GM23248 (cell line): Measurements from ENCODE around the gene CLCN7. TPM values are rescaled to one million over a fixed set of nuclear protein-coding genes. Genes with fewer than 3 reads are reported as not detected.

ENCODE experiments used
- DNase-seq: peaks from one replicate; pipeline ENCODE4 v3.0.0-alpha.2; 2015
- H2AFZ ChIP-seq: fragments of 200-600 bp; sonication (generic); 2 replicates; pipeline ENCODE4 v1.6.1; 2016; ENCODE audit warnings: antibody characterized with exemption
- H3F3A ChIP-seq: fragments of 200-600 bp; sonication (generic); 2 replicates; pipeline ENCODE4 v1.6.1; 2016; ENCODE audit warnings: mild to moderate bottlenecking, antibody characterized with exemption, mixed run types; ENCODE audit not compliant: insufficient read depth
- H3K27ac ChIP-seq: fragments of 200-600 bp; sonication (generic); 2 replicates; pipeline ENCODE4 v1.5.1; 2016; ENCODE audit warnings: mild to moderate bottlenecking
- H3K27me3 ChIP-seq: fragments of 200-600 bp; sonication (generic); replicated peaks from 2 replicates; pipeline ENCODE4 v1.6.1; 2016; ENCODE audit warnings: mild to moderate bottlenecking; ENCODE audit not compliant: insufficient read depth
- H3K36me3 ChIP-seq: fragments of 200-600 bp; sonication (generic); 2 replicates; pipeline ENCODE4 v1.6.1; 2016; ENCODE audit warnings: low read depth, mild to moderate bottlenecking
- H3K4me1 ChIP-seq: fragments of 200-600 bp; sonication (generic); 2 replicates; pipeline ENCODE4 v1.6.1; 2016; ENCODE audit warnings: mild to moderate bottlenecking; ENCODE audit not compliant: insufficient read depth
- H3K4me2 ChIP-seq: fragments of 200-600 bp; sonication (generic); one replicate; pipeline ENCODE4 v1.6.1; 2016; ENCODE audit warnings: mild to moderate bottlenecking; ENCODE audit not compliant: unreplicated experiment
- H3K4me3 ChIP-seq: fragments of 200-600 bp; sonication (generic); 2 replicates; pipeline ENCODE4 v1.5.1; 2016; ENCODE audit warnings: mild to moderate bottlenecking
- H3K79me2 ChIP-seq: fragments of 200-600 bp; sonication (generic); 2 replicates; pipeline ENCODE4 v1.6.1; 2016; ENCODE audit warnings: mild to moderate bottlenecking; ENCODE audit not compliant: insufficient read depth
- H3K9ac ChIP-seq: fragments of 200-600 bp; sonication (generic); 2 replicates; pipeline ENCODE4 v1.6.1; 2016; ENCODE audit warnings: mild to moderate bottlenecking
- H3K9me2 ChIP-seq: fragments of 200-600 bp; sonication (generic); 2 replicates; pipeline ENCODE4 v1.6.1; 2016; ENCODE audit warnings: mixed run types, mild to moderate bottlenecking, moderate library complexity; ENCODE audit not compliant: insufficient read depth
- H3K9me3 ChIP-seq: fragments of 200-600 bp; sonication (generic); one replicate; pipeline ENCODE4 v1.6.1; 2017; ENCODE audit warnings: low read depth
- H4K20me1 ChIP-seq: fragments of 200-600 bp; sonication (generic); 2 replicates; pipeline ENCODE4 v1.6.0; 2016; ENCODE audit not compliant: insufficient read depth
- EZH2 ChIP-seq: fragments of 200-600 bp; sonication (generic); IDR thresholded peaks from 2 replicates; pipeline ENCODE4 v1.6.1; 2018; ENCODE audit warnings: antibody characterized with exemption, mild to moderate bottlenecking; ENCODE audit not compliant: insufficient read depth, poor library complexity, severe bottlenecking
- EZH2phosphoT487 ChIP-seq: fragments of 200-600 bp; sonication (generic); IDR thresholded peaks from 2 replicates; pipeline ENCODE4 v1.6.1; 2018; ENCODE audit warnings: antibody characterized with exemption, moderate library complexity, mild to moderate bottlenecking, low read depth; ENCODE audit not compliant: insufficient read depth
- WGBS, 2 experiments: methylation state at CpG; one replicate each; pipeline ENCODE4 v1.1.6; 2015 to 2017; ENCODE audit warnings: low lambda C conversion rate in 2 of 2, low coverage in 1 of 2; ENCODE audit errors: missing lambda C conversion rate in 2 of 2; 5-methylcytosine and 5-hydroxymethylcytosine counted together
- in situ Hi-C: fragments of 300-500 bp; cut with MboI; formaldehyde crosslinking; loops from 2 replicates; pipeline ENCODE4 v1.15.0; 2020
- polyA plus RNA-seq: library from polyadenylated mRNA; unstranded; fragments of >200 nt; fragmentation: Nextera tagmentation; extraction: Ambion mirVana; gene quantifications from 2 replicates; pipeline ENCODE4 v1.2.1, GENCODE V29; 2016
- total RNA-seq: library from RNA; depleted of rRNA; stranded (reverse); fragments of >200 nt; shearing (Covaris generic); gene quantifications from 2 replicates; pipeline ENCODE4 v1.2.3, GENCODE V29; 2014

Gene CLCN7
- total and polyA plus RNA-seq, 2 experiments from 2014 or later, result 33.6 to 39.3 TPM

DNA sequence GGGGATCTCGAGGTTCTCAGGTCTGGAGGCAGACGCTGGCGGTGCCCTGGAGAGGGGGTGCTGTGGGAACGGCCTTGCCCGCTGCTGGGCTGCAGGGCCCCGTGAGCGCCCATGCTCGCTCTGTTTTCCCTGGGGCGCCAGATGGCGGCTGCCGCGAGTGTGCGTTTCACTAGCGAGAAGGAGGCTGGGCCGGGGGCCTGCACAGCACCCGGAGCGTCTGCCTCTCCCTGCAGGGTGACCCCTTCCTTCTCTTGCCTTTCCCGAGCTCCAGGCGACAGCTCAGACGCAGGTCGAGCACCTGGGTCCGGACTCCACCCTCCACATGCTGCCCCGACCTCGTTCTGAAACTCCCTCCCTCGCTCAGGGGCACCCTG, 21.0 kb upstream of the CLCN7 start:
- no peak overlapping the region for H3K4me3 ChIP-seq
- in situ Hi-C loops, result no loop called here
- no peaks in the 10 kb centered on the region for H3K9me3 ChIP-seq
- no peak overlapping the region for H3K9ac ChIP-seq
- H3K27me3 ChIP-seq, result no peaks in the 10 kb centered on the region
- no peak overlapping the region for H3K4me2 ChIP-seq
- DNase-seq, result no peak
- 93 to 98% methylated on average over 14 to 25 of the region's 25 CpGs for WGBS, 2 experiments
- H3K9me2 ChIP-seq, result no peaks in the 10 kb centered on the region
- H4K20me1 ChIP-seq, result no peaks in the 10 kb centered on the region
- H3K79me2 ChIP-seq, result 0 out of 2 replicates have a peak, but pooled peaks cover 22% of the 10 kb centered on the region
- H3K27ac ChIP-seq, result no peak overlapping the region
- peaks cover 10% of the 10 kb centered on the region; the same call in 1 of the 2 replicates for H3K4me1 ChIP-seq
- H3F3A ChIP-seq, result no peaks in the 10 kb centered on the region
- no peak overlapping the region for H2AFZ ChIP-seq
- TF ChIP-seq EZH2phosphoT487 (no peak), EZH2 (no peak)
- no peaks in the 10 kb centered on the region; the same call in 1 of the 2 replicates for H3K36me3 ChIP-seq

- DNase-seq, result no peak
- H3K36me3 ChIP-seq, result no peaks in the 10 kb centered on the region; the same call in 1 of the 2 replicates
- TF ChIP-seq EZH2phosphoT487 (no peak), EZH2 (no peak)
- H3K9me2 ChIP-seq, result no peaks in the 10 kb centered on the region
- H2AFZ ChIP-seq, result no peak overlapping the region
- in situ Hi-C loops, result no loop called here
- no peak overlapping the region for H3K4me2 ChIP-seq
- peak overlapping the region; percentile 88 for H3K9ac ChIP-seq
- H3K4me3 ChIP-seq, result no peak overlapping the region
- H3K9me3 ChIP-seq, result no peaks in the 10 kb centered on the region
- H3K27ac ChIP-seq, result no peak overlapping the region
- no peaks in the 10 kb centered on the region for H3F3A ChIP-seq
- H3K79me2 ChIP-seq, result 0 out of 2 replicates have a peak, but pooled peaks cover 22% of the 10 kb centered on the region
- no peaks in the 10 kb centered on the region for H4K20me1 ChIP-seq
- H3K4me1 ChIP-seq, result peaks cover 10% of the 10 kb centered on the region; the same call in 1 of the 2 replicates
- 90 to 91% methylated on average over 38 of the region's 39 CpGs for WGBS, 2 experiments
- H3K27me3 ChIP-seq, result no peaks in the 10 kb centered on the region
These were observed 20.5 kb upstream of the CLCN7 start for GRCh38 chr16:1495211-1495888.

DNA sequence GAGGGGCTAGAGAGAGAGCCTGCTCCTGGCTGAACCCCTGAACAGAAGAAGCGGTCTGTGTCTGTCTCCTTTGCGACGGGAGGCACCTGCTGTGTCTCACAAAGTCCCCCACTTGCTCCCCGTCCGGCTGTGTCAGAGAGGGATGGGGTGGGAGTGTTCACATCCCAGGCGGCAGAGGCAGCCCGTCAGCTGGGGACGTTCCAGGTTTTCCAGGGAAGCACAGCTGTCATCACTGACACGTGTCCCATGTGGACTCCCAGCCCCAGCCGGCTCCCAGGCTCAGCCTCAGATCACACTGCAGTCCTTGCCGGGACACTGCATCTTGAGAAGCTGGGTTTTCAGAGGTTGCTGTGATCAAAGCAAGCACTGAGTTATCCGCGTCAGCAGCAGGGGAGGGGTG, 19.9 kb upstream of the CLCN7 start:
- Histone ChIP-seq H3K9me2 (no peaks in the 10 kb centered on the region), H3K27me3 (no peaks in the 10 kb centered on the region), H3K27ac (no peak overlapping the region), H3F3A (no peaks in the 10 kb centered on the region), H3K4me3 (peak overlapping the region; percentile 79), H3K79me2 (0 out of 2 replicates have a peak, but pooled peaks cover 22% of the 10 kb centered on the region), H4K20me1 (no peaks in the 10 kb centered on the region), H3K9ac (peak overlapping the region; percentile 88), H3K4me1 (peaks cover 10% of the 10 kb centered on the region; the same call in 1 of the 2 replicates), H2AFZ (no peak overlapping the region), H3K9me3 (no peaks in the 10 kb centered on the region), H3K4me2 (peak overlapping the region; percentile 60), H3K36me3 (no peaks in the 10 kb centered on the region; the same call in 1 of the 2 replicates)
- DNase-seq, result peak; percentile 58
- in situ Hi-C loops, result no loop called here
- TF ChIP-seq EZH2phosphoT487 (no peak), EZH2 (no peak)
- WGBS, 2 experiments, result 38 to 44% methylated on average over 13 of the region's 13 CpGs

DNA sequence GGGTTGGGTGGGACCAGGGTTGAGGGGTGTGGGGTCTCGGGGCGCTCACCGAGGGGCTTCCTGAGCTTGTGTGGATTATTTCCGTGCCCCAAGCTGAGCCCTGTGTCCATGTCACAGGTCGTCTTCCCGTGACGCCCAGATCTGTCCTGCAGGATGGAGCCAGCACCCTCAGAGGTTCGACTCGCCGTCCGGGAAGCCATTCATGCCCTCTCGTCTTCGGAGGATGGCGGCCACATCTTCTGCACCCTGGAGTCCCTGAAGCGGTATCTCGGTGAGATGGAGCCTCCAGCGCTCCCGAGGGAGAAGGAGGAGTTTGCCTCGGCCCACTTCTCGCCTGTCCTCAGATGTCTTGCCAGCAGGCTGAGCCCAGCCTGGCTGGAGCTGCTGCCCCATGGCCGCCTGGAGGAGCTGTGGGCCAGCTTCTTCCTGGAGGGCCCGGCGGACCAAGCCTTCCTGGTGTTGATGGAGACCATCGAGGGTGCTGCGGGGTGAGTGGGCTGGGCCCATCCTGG, 19.4 kb upstream of the CLCN7 start:
- DNase-seq, result peak; percentile 92
- peaks cover 10% of the 10 kb centered on the region; the same call in 1 of the 2 replicates for H3K4me1 ChIP-seq
- H3K9ac ChIP-seq, result peak overlapping the region; percentile 88
- TF ChIP-seq EZH2phosphoT487 (no peak), EZH2 (no peak)
- 0 out of 2 replicates have a peak, but pooled peaks cover 22% of the 10 kb centered on the region for H3K79me2 ChIP-seq
- in situ Hi-C loops, result no loop called here
- no peaks in the 10 kb centered on the region for H4K20me1 ChIP-seq
- no peaks in the 10 kb centered on the region for H3F3A ChIP-seq
- H3K9me2 ChIP-seq, result no peaks in the 10 kb centered on the region
- peak overlapping the region; percentile 60 for H3K4me2 ChIP-seq
- no peaks in the 10 kb centered on the region for H3K27me3 ChIP-seq
- H3K27ac ChIP-seq, result peak overlapping the region; percentile 73; the same call in 1 of the 2 replicates
- peak overlapping the region; percentile 95 for H2AFZ ChIP-seq
- H3K9me3 ChIP-seq, result no peaks in the 10 kb centered on the region
- WGBS, 2 experiments, result 3 to 10% methylated on average over 20 to 24 of the region's 25 CpGs
- peak overlapping the region; percentile 79 for H3K4me3 ChIP-seq
- H3K36me3 ChIP-seq, result no peaks in the 10 kb centered on the region; the same call in 1 of the 2 replicates
